ENCODE data around the gene ATP10A. TPM values are rescaled to one million over a fixed set of nuclear protein-coding genes. Genes with fewer than 3 reads are reported as not detected.

ATP10A gene
- polyA plus RNA-seq, 1 donor from 2014 or later, result not detected

DNA sequence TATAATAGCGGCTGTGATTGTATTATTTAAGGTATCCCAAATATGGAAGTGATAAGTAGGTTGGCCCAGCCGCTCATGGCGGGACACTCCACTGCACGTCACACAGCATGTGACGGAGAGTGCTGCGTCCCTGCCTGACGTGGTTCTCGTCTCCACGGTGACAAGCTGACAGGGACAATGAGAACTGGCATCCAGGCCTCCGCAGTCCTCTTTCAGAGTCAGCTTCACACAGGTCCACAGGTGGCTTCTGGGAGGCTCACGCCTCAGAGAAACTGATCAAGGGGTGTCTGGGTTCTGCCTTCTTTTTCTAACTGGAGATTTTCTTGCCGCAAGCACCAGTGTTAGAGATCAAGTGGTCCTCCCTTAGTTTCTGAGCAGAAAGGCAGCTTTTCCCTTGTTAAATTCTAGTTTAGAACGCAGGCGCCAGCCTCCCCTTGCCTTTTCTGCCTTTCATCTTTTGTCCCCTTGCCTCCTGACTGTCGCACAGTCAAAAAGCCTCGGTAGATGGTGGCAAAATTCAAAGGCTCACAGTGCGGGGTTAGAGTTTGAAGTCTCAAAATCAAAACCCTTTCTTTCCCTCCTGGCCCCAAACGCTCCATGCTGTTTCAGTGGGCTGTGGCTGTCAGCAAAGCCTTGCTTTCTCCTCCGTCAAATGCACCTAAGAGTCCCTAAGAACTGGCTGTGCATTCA lies 120.9 kb downstream of the ATP10A start:
- Histone ChIP-seq H2AFZ (ENCODE audit: low read depth, low read length) (peak overlapping the region; percentile 10), H3K9ac (ENCODE audit: low read length) (peak overlapping the region; percentile 61), H3K27me3 (ENCODE audit: insufficient read depth, low read depth, low read length) (no peaks in the 10 kb centered on the region), H3K79me2 (replicated peaks; ENCODE audit: insufficient read depth, low read length) (no peaks in the 10 kb centered on the region), H4K20me1 (ENCODE audit: insufficient read depth) (no peaks in the 10 kb centered on the region), H3F3A (ENCODE audit: insufficient read depth, low read length, poor library complexity, severe bottlenecking) (peaks cover 5% of the 10 kb centered on the region), H3K4me3 (ENCODE audit: low read length) (peak overlapping the region; percentile 50), H3K36me3 (ENCODE audit: insufficient read depth, low read length) (no peaks in the 10 kb centered on the region), H3K9me3 (ENCODE audit: low read length) (no peaks in the 10 kb centered on the region), H3K27ac (ENCODE audit: low read length) (peak overlapping the region; percentile 79), H3K4me2 (ENCODE audit: low read length) (peak overlapping the region; percentile 32), H3K9me2 (ENCODE audit: insufficient read depth, low read length) (no peaks in the 10 kb centered on the region)
- TF ChIP-seq EP300 (conservative IDR thresholded peaks at IDR 0.05; ENCODE audit: poor library complexity, severe bottlenecking), result peak; percentile 78
- TF ChIP-seq, protein P1, sequence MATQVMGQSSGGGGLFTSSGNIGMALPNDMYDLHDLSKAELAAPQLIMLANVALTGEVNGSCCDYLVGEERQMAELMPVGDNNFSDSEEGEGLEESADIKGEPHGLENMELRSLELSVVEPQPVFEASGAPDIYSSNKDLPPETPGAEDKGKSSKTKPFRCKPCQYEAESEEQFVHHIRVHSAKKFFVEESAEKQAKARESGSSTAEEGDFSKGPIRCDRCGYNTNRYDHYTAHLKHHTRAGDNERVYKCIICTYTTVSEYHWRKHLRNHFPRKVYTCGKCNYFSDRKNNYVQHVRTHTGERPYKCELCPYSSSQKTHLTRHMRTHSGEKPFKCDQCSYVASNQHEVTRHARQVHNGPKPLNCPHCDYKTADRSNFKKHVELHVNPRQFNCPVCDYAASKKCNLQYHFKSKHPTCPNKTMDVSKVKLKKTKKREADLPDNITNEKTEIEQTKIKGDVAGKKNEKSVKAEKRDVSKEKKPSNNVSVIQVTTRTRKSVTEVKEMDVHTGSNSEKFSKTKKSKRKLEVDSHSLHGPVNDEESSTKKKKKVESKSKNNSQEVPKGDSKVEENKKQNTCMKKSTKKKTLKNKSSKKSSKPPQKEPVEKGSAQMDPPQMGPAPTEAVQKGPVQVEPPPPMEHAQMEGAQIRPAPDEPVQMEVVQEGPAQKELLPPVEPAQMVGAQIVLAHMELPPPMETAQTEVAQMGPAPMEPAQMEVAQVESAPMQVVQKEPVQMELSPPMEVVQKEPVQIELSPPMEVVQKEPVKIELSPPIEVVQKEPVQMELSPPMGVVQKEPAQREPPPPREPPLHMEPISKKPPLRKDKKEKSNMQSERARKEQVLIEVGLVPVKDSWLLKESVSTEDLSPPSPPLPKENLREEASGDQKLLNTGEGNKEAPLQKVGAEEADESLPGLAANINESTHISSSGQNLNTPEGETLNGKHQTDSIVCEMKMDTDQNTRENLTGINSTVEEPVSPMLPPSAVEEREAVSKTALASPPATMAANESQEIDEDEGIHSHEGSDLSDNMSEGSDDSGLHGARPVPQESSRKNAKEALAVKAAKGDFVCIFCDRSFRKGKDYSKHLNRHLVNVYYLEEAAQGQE (IDR thresholded peaks at IDR 0.05; ENCODE audit: borderline replicate concordance), result no peak
- peak; percentile 59 for TF ChIP-seq POLR2AphosphoS5 (IDR thresholded peaks at IDR 0.05)

DNA sequence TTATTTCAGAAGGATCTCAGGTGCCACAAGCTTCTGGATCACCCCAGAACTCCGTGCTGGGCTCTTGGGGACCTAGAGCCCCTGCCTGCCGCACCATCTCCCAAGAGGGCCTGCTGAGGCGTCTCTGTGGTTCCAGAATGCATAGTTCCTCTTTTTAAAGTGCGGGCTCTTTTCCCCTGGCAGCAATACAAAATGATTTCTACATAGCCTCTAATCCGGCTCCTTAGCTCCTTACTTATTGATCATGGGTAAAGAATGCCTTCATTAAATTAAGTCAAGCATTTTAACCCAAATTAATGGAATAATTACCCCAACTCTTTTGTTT lies 121.9 kb downstream of the ATP10A start:
- Histone ChIP-seq H3F3A (ENCODE audit: insufficient read depth, low read length, poor library complexity, severe bottlenecking) (peaks cover 5% of the 10 kb centered on the region), H3K36me3 (ENCODE audit: insufficient read depth, low read length) (no peaks in the 10 kb centered on the region), H3K9me2 (ENCODE audit: insufficient read depth, low read length) (no peaks in the 10 kb centered on the region), H3K9me3 (ENCODE audit: low read length) (no peaks in the 10 kb centered on the region), H3K4me3 (ENCODE audit: low read length) (no peak overlapping the region), H3K9ac (ENCODE audit: low read length) (no peak overlapping the region), H3K79me2 (replicated peaks; ENCODE audit: insufficient read depth, low read length) (no peaks in the 10 kb centered on the region), H3K4me2 (ENCODE audit: low read length) (no peak overlapping the region), H3K27me3 (ENCODE audit: insufficient read depth, low read depth, low read length) (no peaks in the 10 kb centered on the region), H4K20me1 (ENCODE audit: insufficient read depth) (no peaks in the 10 kb centered on the region), H3K27ac (ENCODE audit: low read length) (peak overlapping the region; percentile 79), H2AFZ (ENCODE audit: low read depth, low read length) (no peak overlapping the region)
- TF ChIP-seq TAF1 (IDR thresholded peaks at IDR 0.05; ENCODE audit: low read depth), result no peak
- no peak for TF ChIP-seq EZH2 (IDR thresholded peaks at IDR 0.05; ENCODE audit: borderline replicate concordance, insufficient read depth, low read length, poor library complexity, severe bottlenecking)
- TF ChIP-seq SMC3 (conservative IDR thresholded peaks at IDR 0.05; ENCODE audit: poor library complexity), result no peak
- TF ChIP-seq, protein P1 (IDR thresholded peaks at IDR 0.05; ENCODE audit: borderline replicate concordance), result no peak
- no peak for TF ChIP-seq MXI1 (conservative IDR thresholded peaks at IDR 0.05; ENCODE audit: poor library complexity, severe bottlenecking)
- no peak for TF ChIP-seq EP300 (conservative IDR thresholded peaks at IDR 0.05; ENCODE audit: poor library complexity, severe bottlenecking)
- TF ChIP-seq, protein P2, sequence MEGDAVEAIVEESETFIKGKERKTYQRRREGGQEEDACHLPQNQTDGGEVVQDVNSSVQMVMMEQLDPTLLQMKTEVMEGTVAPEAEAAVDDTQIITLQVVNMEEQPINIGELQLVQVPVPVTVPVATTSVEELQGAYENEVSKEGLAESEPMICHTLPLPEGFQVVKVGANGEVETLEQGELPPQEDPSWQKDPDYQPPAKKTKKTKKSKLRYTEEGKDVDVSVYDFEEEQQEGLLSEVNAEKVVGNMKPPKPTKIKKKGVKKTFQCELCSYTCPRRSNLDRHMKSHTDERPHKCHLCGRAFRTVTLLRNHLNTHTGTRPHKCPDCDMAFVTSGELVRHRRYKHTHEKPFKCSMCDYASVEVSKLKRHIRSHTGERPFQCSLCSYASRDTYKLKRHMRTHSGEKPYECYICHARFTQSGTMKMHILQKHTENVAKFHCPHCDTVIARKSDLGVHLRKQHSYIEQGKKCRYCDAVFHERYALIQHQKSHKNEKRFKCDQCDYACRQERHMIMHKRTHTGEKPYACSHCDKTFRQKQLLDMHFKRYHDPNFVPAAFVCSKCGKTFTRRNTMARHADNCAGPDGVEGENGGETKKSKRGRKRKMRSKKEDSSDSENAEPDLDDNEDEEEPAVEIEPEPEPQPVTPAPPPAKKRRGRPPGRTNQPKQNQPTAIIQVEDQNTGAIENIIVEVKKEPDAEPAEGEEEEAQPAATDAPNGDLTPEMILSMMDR (IDR thresholded peaks at IDR 0.05; ENCODE audit: poor library complexity, severe bottlenecking), result no peak
- TF ChIP-seq RAD21 (conservative IDR thresholded peaks at IDR 0.05), result no peak
- no peak for TF ChIP-seq POLR2AphosphoS5 (IDR thresholded peaks at IDR 0.05)

All from neural cell (in vitro differentiated cells).